IPS-20b (cell line): Measurements from ENCODE around the gene NUPR1.
"Not testable (repeated sequence)": the region's sequence is repeated elsewhere in the genome, so short reads cannot be mapped to it uniquely, and the experiment has no call there.

ENCODE experiments used
- H3K27ac ChIP-seq: one replicate; pipeline ENCODE4 v1.5.1; 2013; ENCODE audit warnings: low read length
- H3K27me3 ChIP-seq: 2 replicates; pipeline ENCODE4 v1.6.1; 2013; ENCODE audit warnings: mild to moderate bottlenecking, low read length, inconsistent platforms; ENCODE audit not compliant: insufficient read depth
- H3K36me3 ChIP-seq: 2 replicates; pipeline ENCODE4 v1.6.1; 2013; ENCODE audit warnings: low read depth, mild to moderate bottlenecking, inconsistent platforms, low read length, moderate library complexity; ENCODE audit not compliant: insufficient read depth
- H3K4me1 ChIP-seq: 2 replicates; pipeline ENCODE4 v1.6.1; 2013; ENCODE audit warnings: mild to moderate bottlenecking, control low read depth, inconsistent platforms, low read length, moderate library complexity; ENCODE audit not compliant: insufficient read depth
- H3K4me3 ChIP-seq: 2 replicates; pipeline ENCODE4 v1.5.1; 2013; ENCODE audit warnings: mild to moderate bottlenecking, low read length, inconsistent platforms
- H3K9ac ChIP-seq: 2 replicates; pipeline ENCODE4 v1.6.1; 2013; ENCODE audit warnings: low read depth, mild to moderate bottlenecking, inconsistent platforms, low read length, moderate library complexity
- H3K9me3 ChIP-seq: 2 replicates; pipeline ENCODE4 v1.6.1; 2013; ENCODE audit warnings: mild to moderate bottlenecking, low read depth, low read length, inconsistent platforms; ENCODE audit not compliant: insufficient read depth

The NUPR1 gene

GRCh38 chr16:28549301-28549899 lies 10.6 kb upstream of the NUPR1 start:
- Histone ChIP-seq H3K27me3 (no peaks in the 10 kb centered on the region), H3K9ac (no peak overlapping the region), H3K36me3 (no peaks in the 10 kb centered on the region), H3K4me3 (no peak overlapping the region), H3K27ac (no peak overlapping the region), H3K9me3 (no peaks in the 10 kb centered on the region), H3K4me1 (no peaks in the 10 kb centered on the region)

DNA sequence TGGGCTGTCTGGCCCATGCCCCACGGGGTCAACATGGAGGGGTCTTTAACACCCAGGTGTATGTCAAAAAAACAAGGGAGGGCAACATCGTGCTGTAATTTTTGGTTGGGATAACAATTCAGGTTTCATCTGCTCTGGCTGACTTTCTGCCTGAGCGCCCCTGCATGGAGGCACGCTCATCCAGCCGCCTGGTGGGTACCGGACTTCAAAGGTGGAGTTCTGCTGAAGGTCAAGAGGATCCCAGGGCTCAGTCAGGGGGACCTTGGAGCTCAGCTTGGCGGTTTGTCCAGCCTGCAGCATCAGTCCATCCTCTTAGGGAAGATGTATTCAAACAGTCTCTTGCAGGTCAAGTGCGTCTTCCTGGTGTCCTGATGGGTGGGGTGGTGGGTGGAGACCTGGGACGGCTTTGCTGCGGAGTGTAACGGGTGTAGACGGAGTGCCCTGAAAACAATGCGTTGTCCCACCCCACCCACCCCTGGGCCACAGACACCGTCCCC lies 9.6 kb upstream of the NUPR1 start:
- H3K9me3 ChIP-seq: no peaks in the 10 kb centered on the region
- H3K4me3 ChIP-seq: no peak overlapping the region
- H3K9ac ChIP-seq: no peak overlapping the region
- H3K27ac ChIP-seq: no peak overlapping the region
- no peaks in the 10 kb centered on the region for H3K27me3 ChIP-seq
- H3K36me3 ChIP-seq: no peaks in the 10 kb centered on the region
- H3K4me1 ChIP-seq: no peaks in the 10 kb centered on the region

GRCh38 chr16:28546626-28547025 lies 7.9 kb upstream of the NUPR1 start:
- Histone ChIP-seq H3K9ac (no peak overlapping the region), H3K9me3 (no peaks in the 10 kb centered on the region), H3K27ac (no peak overlapping the region), H3K36me3 (no peaks in the 10 kb centered on the region), H3K27me3 (no peaks in the 10 kb centered on the region), H3K4me3 (no peak overlapping the region), H3K4me1 (no peaks in the 10 kb centered on the region)

- H3K27me3 ChIP-seq, H3K9me3 ChIP-seq, H3K27ac ChIP-seq, H3K9ac ChIP-seq, H3K36me3 ChIP-seq, H3K4me3 ChIP-seq, H3K4me1 ChIP-seq: not testable (repeated sequence)
Measured at GRCh38 chr16:28545964-28546363, 7.2 kb upstream of the NUPR1 start.

DNA sequence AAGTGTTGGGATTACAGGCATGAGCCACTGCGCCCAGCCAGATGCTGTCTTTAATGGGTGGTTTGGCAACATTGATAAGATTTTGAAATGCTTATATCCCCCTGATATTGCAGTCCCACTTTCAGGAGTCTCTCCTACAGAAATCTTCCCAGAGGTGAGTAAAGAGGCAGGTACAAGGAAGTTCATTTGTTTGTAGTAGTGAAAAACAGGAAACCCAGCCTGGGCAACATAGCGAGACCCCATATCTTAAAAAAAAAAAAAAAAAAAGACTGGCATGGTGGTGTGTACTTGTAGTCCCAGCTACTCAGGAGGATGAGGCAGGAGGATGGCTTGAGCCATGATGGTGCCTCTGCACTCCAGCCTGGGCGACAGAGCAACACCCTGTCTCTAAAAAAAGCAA lies 6.2 kb upstream of the NUPR1 start:
- H3K9ac ChIP-seq: no peak overlapping the region
- no peaks in the 10 kb centered on the region for H3K27me3 ChIP-seq
- no peaks in the 10 kb centered on the region for H3K9me3 ChIP-seq
- H3K27ac ChIP-seq: no peak overlapping the region
- H3K4me3 ChIP-seq: no peak overlapping the region
- H3K4me1 ChIP-seq: no peaks in the 10 kb centered on the region
- no peaks in the 10 kb centered on the region for H3K36me3 ChIP-seq

DNA sequence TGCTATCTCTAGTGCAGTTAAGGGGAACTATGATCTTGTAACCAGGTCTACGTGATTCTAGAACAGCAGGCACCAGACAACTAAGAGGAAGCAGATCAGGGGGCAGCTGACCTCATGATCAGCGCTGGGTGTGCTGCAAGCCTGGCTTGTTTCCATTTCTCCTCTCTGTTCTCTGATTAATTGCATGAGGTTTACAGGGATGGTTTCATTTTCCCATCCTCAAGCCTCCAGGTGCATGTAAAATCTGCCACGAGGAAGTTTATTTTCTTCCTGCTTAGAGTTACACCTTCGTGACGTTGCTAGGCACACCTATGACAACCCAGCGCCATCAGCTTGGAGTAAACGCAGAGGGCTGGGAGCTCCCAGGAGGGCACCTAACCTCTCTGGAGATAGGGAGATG lies 4.3 kb upstream of the NUPR1 start:
- H3K4me1 ChIP-seq: no peaks in the 10 kb centered on the region
- no peaks in the 10 kb centered on the region for H3K36me3 ChIP-seq
- H3K27me3 ChIP-seq: no peaks in the 10 kb centered on the region
- H3K4me3 ChIP-seq: no peak overlapping the region
- H3K9ac ChIP-seq: no peak overlapping the region
- H3K27ac ChIP-seq: no peak overlapping the region
- H3K9me3 ChIP-seq: no peaks in the 10 kb centered on the region

GRCh38 chr16:28542646-28543045 lies 3.9 kb upstream of the NUPR1 start:
- Histone ChIP-seq H3K4me1 (no peaks in the 10 kb centered on the region), H3K9ac (no peak overlapping the region), H3K9me3 (no peaks in the 10 kb centered on the region), H3K27ac (no peak overlapping the region), H3K4me3 (no peak overlapping the region), H3K27me3 (no peaks in the 10 kb centered on the region), H3K36me3 (no peaks in the 10 kb centered on the region)

- H3K4me3 ChIP-seq: no peak overlapping the region
- H3K9me3 ChIP-seq: no peaks in the 10 kb centered on the region
- no peaks in the 10 kb centered on the region for H3K36me3 ChIP-seq
- no peaks in the 10 kb centered on the region for H3K4me1 ChIP-seq
- no peaks in the 10 kb centered on the region for H3K27me3 ChIP-seq
- no peak overlapping the region for H3K9ac ChIP-seq
- H3K27ac ChIP-seq: no peak overlapping the region
Measured at GRCh38 chr16:28540346-28540745, 1.6 kb upstream of the NUPR1 start.

DNA sequence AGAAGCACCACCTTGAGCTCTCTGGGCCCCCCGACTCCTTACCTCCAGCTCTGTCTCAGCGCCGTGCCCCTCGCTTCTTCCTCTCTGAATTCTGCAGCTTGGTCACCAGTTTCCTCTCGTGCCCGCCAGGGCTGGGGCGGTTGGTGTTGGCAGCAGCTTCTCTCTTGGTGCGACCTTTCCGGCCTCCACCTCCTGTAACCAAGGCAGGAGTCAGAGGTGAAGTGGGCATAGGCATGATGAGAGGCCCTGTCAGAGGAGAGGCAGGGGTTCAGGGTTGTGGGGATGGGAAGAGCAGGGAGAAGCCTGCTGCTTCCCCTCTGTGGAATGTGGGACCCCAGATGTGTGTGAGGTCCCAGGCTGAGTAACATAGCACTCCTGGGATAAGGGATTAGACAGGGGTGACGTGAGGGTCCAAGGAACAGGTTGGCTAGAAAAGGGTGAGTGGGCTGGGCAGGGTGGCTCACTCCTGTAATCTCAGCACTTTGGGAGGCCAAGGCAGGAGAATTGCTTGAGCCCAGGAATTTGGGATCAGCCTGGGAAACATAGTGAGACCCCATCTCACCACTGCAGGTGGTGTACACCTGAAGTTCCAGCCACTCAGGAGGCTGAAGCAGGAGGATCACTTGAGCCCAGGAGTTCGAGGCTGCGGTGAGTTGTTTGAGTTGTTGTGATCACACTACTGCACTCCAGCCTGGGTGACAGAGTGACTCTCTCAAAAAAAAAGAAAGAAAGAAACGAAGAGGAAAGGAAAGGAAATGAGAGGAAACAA lies 626 bp downstream of the NUPR1 start:
- H3K4me1 ChIP-seq: no peaks in the 10 kb centered on the region
- no peak overlapping the region for H3K9ac ChIP-seq
- no peaks in the 10 kb centered on the region for H3K9me3 ChIP-seq
- no peak overlapping the region for H3K27ac ChIP-seq
- no peaks in the 10 kb centered on the region for H3K27me3 ChIP-seq
- no peaks in the 10 kb centered on the region for H3K36me3 ChIP-seq
- no peak overlapping the region for H3K4me3 ChIP-seq

GRCh38 chr16:28537076-28537475 lies 1.7 kb downstream of the NUPR1 start:
- H3K4me3 ChIP-seq: no peak overlapping the region
- H3K4me1 ChIP-seq: no peaks in the 10 kb centered on the region
- H3K27ac ChIP-seq: no peak overlapping the region
- no peaks in the 10 kb centered on the region for H3K9me3 ChIP-seq
- H3K9ac ChIP-seq: no peak overlapping the region
- no peaks in the 10 kb centered on the region for H3K27me3 ChIP-seq
- no peaks in the 10 kb centered on the region for H3K36me3 ChIP-seq

GRCh38 chr16:28534542-28535373 lies 4.0 kb downstream of the NUPR1 start:
- Histone ChIP-seq H3K9me3 (no peaks in the 10 kb centered on the region), H3K27ac (no peak overlapping the region), H3K36me3 (no peaks in the 10 kb centered on the region), H3K4me1 (no peaks in the 10 kb centered on the region), H3K9ac (no peak overlapping the region), H3K27me3 (no peaks in the 10 kb centered on the region), H3K4me3 (no peak overlapping the region)
